ENCODE measurements around the gene STUM.

Gene STUM

GRCh38 chr1:226560243-226560642 is 11.7 kb downstream of the STUM start:
- no peak for DNase-seq (ENCODE audit: low read depth in 2 of 2)

- no peak for DNase-seq (ENCODE audit: low read depth in 2 of 2)
Measured at GRCh38 chr1:226562989-226563388, 14.4 kb downstream of the STUM start.

GRCh38 chr1:226563666-226564065 is 15.1 kb downstream of the STUM start:
- DNase-seq (ENCODE audit: low read depth in 2 of 2), result no peak

- DNase-seq (ENCODE audit: low read depth in 2 of 2), result no peak
Measured at GRCh38 chr1:226565476-226565875, 16.9 kb downstream of the STUM start.

GRCh38 chr1:226566234-226566633 is 17.7 kb downstream of the STUM start:
- no peak for DNase-seq (ENCODE audit: low read depth in 2 of 2)

GRCh38 chr1:226566760-226567159 is 18.2 kb downstream of the STUM start:
- no peak for DNase-seq (ENCODE audit: low read depth in 2 of 2)

GRCh38 chr1:226568077-226568831 is 19.7 kb downstream of the STUM start:
- DNase-seq (ENCODE audit: low read depth in 2 of 2), result no peak

GRCh38 chr1:226568975-226569741 is 20.6 kb downstream of the STUM start:
- DNase-seq (ENCODE audit: low read depth in 2 of 2), result no peak

GRCh38 chr1:226569879-226570547 is 21.4 kb downstream of the STUM start:
- no peak for DNase-seq (ENCODE audit: low read depth in 2 of 2)

GRCh38 chr1:226571893-226572292 is 23.3 kb downstream of the STUM start:
- no peak for DNase-seq (ENCODE audit: low read depth in 2 of 2)

GRCh38 chr1:226572325-226572726 is 23.8 kb downstream of the STUM start:
- no peak for DNase-seq (ENCODE audit: low read depth in 2 of 2)

GRCh38 chr1:226574044-226574443 is 25.5 kb downstream of the STUM start:
- no peak for DNase-seq (ENCODE audit: low read depth in 2 of 2)

GRCh38 chr1:226574591-226575435 is 26.2 kb downstream of the STUM start:
- no peak for DNase-seq (ENCODE audit: low read depth in 2 of 2)

GRCh38 chr1:226575436-226575720 is 26.8 kb downstream of the STUM start:
- DNase-seq (ENCODE audit: low read depth in 2 of 2), result no peak

GRCh38 chr1:226575739-226576378 is 27.3 kb downstream of the STUM start:
- no peak for DNase-seq (ENCODE audit: low read depth in 2 of 2)

- no peak for DNase-seq (ENCODE audit: low read depth in 2 of 2)
Measured at GRCh38 chr1:226576601-226577000, 28.0 kb downstream of the STUM start.

- no peak for DNase-seq (ENCODE audit: low read depth in 2 of 2)
Measured at GRCh38 chr1:226577401-226578180, 29.0 kb downstream of the STUM start.

GRCh38 chr1:226578946-226579578 is 30.5 kb downstream of the STUM start:
- no peak for DNase-seq (ENCODE audit: low read depth in 2 of 2)

- no peak for DNase-seq (ENCODE audit: low read depth in 2 of 2)
Measured at GRCh38 chr1:226579781-226580323, 31.3 kb downstream of the STUM start.

Measured in stimulated activated CD8-positive, alpha-beta memory T cell treated with anti-CD3 and anti-CD28 coated beads, Interleukin-15, amount 100 ng/mL, for 4 hours (primary cell).